Measurements from ENCODE around the gene LAMP1.

GRCh38 chr13:113280126-113280525 is 16.9 kb upstream of the LAMP1 start:
- TF ChIP-seq CTCF (IDR thresholded peaks at IDR 0.05) (no peak), POLR2A (IDR thresholded peaks at IDR 0.05) (no peak), POLR2AphosphoS5 (IDR thresholded peaks at IDR 0.05) (no peak)
